NCI-H69 (cell line): ENCODE data around the gene LGALS4.
"Not testable (repeated sequence)": the region's sequence is repeated elsewhere in the genome, so short reads cannot be mapped to it uniquely, and the experiment has no call there.

ENCODE experiments used
- DNase-seq: peaks from one replicate; lab custom pipeline; 2025; lab: John Stamatoyannopoulos, UW

The LGALS4 gene

GRCh38 chr19:38812841-38813320 is at the start of gene LGALS4:
Gene LGALS4 (minus strand): TSS chr19:38812945. CDS start chr19:38812886, 59 bp downstream.
- DNase-seq, result no peak

GRCh38 chr19:38861368-38861767 is 48.6 kb upstream of the LGALS4 start:
- no peak for DNase-seq

GRCh38 chr19:38859631-38860204 is 47.0 kb upstream of the LGALS4 start:
- DNase-seq, result not testable (repeated sequence)

GRCh38 chr19:38856813-38857212 is 44.1 kb upstream of the LGALS4 start:
- no peak for DNase-seq

GRCh38 chr19:38855751-38856150 is 43.0 kb upstream of the LGALS4 start:
- DNase-seq, result not testable (repeated sequence)

GRCh38 chr19:38854961-38855360 is 42.2 kb upstream of the LGALS4 start:
- not testable (repeated sequence) for DNase-seq

GRCh38 chr19:38853214-38853613 is 40.5 kb upstream of the LGALS4 start:
- no peak for DNase-seq

- DNase-seq, result peak; percentile 62
These were observed 39.7 kb upstream of the LGALS4 start for GRCh38 chr19:38852231-38853044.

GRCh38 chr19:38851622-38852230 is 39.0 kb upstream of the LGALS4 start:
- peak; percentile 97 for DNase-seq

GRCh38 chr19:38850976-38851621 is 38.4 kb upstream of the LGALS4 start:
- peak; percentile 86 for DNase-seq

GRCh38 chr19:38850436-38850975 is 37.8 kb upstream of the LGALS4 start:
- DNase-seq, result peak; percentile 88

GRCh38 chr19:38849860-38850435 is 37.2 kb upstream of the LGALS4 start, which contains the start of gene HNRNPL:
Gene HNRNPL (minus strand): TSS chr19:38849986. CDS start chr19:38849966, 20 bp downstream.
- peak; percentile 100 for DNase-seq

- DNase-seq, result peak; percentile 98
These were observed 36.6 kb upstream of the LGALS4 start for GRCh38 chr19:38849147-38849859.

GRCh38 chr19:38848299-38849146 is 35.8 kb upstream of the LGALS4 start:
- no peak for DNase-seq

GRCh38 chr19:38846097-38846496 is 33.4 kb upstream of the LGALS4 start:
- DNase-seq, result no peak

GRCh38 chr19:38845374-38846024 is 32.8 kb upstream of the LGALS4 start:
- DNase-seq, result no peak

- no peak for DNase-seq
These were observed 31.4 kb upstream of the LGALS4 start for GRCh38 chr19:38844093-38844686.

- DNase-seq, result no peak
These were observed 30.5 kb upstream of the LGALS4 start for GRCh38 chr19:38843175-38843758.
